Activated T-helper 9 cell treated with anti-CD3 and anti-CD28 coated beads, Interleukin-2, amount 50 U/mL, for 16 hours (primary cell): ENCODE data around the gene ASZ1.

Source experiments
- DNase-seq: peaks from one replicate; pipeline ENCODE4 v3.0.0-alpha.2; 2020; ENCODE audit warnings: low read depth

ASZ1 gene

GRCh38 chr7:117401293-117402002, 25.8 kb downstream of the ASZ1 start:
- DNase-seq = no peak

- no peak for DNase-seq
These were observed 27.4 kb downstream of the ASZ1 start for GRCh38 chr7:117399820-117400422.

DNA sequence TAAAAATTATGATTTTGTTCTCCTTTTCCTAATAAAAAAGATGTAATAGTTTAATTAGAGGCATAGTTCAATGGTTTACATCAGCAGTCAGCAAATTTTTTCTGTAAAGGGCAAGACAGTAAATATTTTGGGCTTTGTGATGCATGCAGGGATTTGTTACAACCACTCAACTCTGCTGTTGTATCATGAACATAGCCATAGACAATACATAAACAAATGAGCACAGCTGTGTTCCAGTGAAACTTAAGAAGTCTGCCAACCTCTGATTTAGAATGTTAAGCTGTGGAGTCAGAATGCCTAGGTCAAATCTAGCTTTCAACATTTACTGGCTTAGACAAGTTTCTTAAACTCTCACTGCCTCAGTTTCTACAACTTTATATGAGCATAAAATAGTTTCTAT, 31.6 kb downstream of the ASZ1 start:
- no peak for DNase-seq

- DNase-seq = no peak
These were observed 33.5 kb downstream of the ASZ1 start for GRCh38 chr7:117393781-117394180.

DNA sequence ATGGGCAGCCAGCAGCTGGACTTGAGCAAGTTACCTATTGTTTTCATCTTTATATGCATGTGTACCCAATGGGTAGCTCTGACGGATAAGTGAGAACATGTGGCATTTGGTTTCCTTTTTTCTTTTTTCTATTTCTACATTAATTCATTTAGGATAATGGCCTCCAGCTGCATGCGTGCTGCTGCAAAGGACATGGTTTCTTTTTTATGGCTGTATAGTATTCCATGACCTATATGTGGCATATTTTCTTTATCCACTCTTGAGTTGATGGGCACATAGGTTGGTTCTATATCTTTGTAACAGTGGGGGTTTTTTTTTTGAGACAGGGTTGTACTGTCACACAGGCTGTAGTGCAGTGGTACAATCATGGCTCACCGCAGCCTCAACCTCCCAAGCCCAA, 37.4 kb downstream of the ASZ1 start:
- no peak for DNase-seq

- DNase-seq = no peak
These were observed 41.1 kb downstream of the ASZ1 start for GRCh38 chr7:117386110-117386706.

DNA sequence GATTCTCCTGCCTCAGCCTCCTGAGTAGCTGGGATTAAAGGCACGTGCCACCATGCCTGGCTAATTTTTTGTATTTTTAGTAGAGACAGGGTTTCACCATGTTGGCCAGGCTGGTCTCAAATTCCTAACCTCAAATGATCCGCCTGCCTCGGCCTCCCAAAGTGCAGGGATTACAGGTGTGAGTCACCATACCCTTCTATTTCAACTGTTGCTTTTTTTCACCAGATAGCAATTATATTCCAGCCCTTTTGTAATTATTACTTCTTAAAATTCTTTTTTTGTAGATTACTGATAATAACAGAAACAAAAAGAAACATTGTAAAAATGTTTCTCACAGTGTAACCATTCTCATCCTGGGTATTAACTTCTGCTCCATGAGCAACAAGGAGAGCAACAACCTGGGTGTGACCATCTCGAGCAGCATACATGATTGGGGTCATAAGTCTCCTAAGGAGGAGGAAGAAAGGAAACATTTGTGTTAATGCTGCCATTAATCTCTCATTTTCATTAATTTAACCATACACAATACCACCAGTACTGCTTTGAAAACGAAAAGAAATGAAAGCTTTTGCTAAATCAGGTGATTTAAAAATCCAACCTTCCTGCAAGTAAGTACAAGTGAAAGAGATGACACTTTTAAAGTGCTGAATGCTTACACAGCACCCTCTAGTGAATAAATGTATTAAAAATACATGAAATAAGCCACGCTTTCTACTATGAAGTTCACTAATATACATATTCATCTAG, 41.8 kb downstream of the ASZ1 start:
- DNase-seq = no peak

GRCh38 chr7:117384688-117385362, 42.5 kb downstream of the ASZ1 start:
- DNase-seq = no peak

DNA sequence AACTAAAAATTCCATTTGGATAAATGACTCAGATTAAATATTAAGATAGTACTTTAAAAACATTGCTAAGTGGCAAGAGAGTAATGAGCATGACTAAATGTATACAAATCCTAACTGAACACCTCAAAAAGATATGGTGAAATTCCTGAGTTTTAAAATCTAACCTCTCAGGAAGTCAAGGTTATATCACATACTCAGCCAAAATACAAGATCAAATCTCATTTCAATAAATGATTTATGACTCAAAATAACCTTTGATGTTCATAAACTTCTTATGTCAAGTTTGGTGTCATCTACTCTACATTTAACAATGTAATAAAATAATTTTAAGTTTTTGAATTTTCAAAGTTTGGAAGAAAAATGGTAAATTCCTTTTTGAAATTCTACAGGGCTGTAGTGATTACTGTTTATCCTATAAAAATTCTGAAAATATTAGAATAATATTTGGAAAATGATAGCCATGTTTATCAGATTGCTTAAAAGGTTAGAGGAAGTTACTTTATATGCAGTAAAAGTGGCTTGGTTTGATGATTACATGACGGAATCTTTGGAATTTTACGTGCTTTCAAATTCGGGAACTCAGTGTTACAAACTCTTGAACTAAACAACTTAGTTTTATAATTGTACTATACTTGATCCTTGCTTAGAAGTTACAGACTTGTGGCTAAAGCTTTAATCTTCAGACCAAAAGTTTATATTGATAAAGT, 43.7 kb downstream of the ASZ1 start:
- no peak for DNase-seq

GRCh38 chr7:117383046-117383445, 44.2 kb downstream of the ASZ1 start:
- DNase-seq = no peak

GRCh38 chr7:117381362-117381761, 45.9 kb downstream of the ASZ1 start:
- no peak for DNase-seq

GRCh38 chr7:117375380-117375779, 51.9 kb downstream of the ASZ1 start:
- no peak for DNase-seq

DNA sequence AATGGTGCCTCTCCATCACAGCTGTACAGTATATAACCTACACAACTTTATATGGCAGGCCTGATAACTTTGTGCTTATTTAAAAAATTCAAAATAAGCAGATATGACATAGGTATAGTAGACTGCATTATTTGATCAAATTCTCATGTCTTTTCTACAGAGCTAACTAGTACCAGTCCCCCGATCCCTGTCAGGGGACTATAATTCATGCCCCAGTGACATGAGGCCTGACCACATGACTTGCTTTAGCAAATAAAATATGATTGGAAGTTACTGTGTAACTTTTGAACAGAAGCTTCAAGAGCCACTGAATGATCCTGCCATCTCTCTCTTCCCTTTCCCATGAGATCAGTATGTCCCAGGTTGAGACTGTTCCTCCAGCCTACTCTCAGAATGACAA, 55.2 kb downstream of the ASZ1 start:
- DNase-seq = no peak

- DNase-seq = no peak
These were observed 62.8 kb downstream of the ASZ1 start for GRCh38 chr7:117364339-117365080.

GRCh38 chr7:117362294-117362888, 64.9 kb downstream of the ASZ1 start:
- no peak for DNase-seq

GRCh38 chr7:117350027-117350426, 77.3 kb downstream of the ASZ1 start:
- no peak for DNase-seq

- DNase-seq = no peak
These were observed 77.7 kb downstream of the ASZ1 start for GRCh38 chr7:117349570-117349969.

GRCh38 chr7:117347962-117348672, 79.2 kb downstream of the ASZ1 start:
- DNase-seq = no peak

DNA sequence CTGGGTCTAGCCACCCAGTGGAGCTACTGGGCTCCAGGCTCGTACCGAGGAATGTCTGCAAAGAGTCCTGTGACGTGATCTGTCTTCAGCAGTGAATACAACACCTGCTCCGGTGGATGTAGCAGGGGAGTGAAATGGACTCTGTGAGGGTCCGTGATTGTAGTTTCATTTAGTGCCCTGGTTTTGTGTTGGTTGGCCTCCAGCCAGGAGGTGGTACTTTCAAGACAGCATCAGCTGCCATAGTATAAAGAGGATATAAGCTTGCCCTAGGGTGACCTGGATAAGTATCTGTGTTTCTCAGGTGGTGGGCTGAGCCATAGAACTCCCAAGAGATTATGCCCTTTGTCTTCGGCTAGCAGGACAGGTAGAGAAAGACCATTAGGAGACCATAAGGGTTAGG, 79.8 kb downstream of the ASZ1 start:
- no peak for DNase-seq

DNA sequence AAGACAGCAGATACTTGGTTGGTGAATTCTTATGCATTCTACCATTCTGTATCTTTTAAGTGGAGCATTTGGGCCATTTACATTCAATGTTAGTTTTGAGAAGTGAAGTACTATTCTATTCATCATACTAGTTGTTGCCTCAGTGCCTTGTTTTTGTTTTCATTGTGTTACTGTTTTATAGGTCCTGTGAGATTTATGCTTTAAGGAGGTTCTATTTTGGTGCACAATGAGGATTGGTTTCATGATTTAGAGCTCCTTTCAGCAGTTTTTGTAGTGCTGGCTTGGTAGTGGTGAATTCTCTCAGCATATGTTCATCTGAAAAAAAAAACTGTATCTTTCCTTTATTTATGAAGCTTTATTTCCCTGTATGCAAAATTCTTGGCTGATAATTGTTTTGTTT, 81.1 kb downstream of the ASZ1 start:
- no peak for DNase-seq
